HG03066 (cell line): ENCODE data around the gene KCNJ16.
"Not testable (repeated sequence)": the region's sequence is repeated elsewhere in the genome, so short reads cannot be mapped to it uniquely, and the experiment has no call there.

Source experiments
- ATAC-seq: cut with Tn5 transposase; IDR thresholded peaks from one replicate; pipeline ENCODE4 v1.9.1; 2021; ENCODE audit warnings: low read depth; ENCODE audit not compliant: unreplicated experiment

The KCNJ16 gene

GRCh38 chr17:70074956-70075355, at the start of gene KCNJ16:
Gene KCNJ16 (plus strand): TSS chr17:70075225. CDS start chr17:70132088, 56,863 bp downstream.
- no peak for ATAC-seq

GRCh38 chr17:70028397-70028796, 46.6 kb upstream of the KCNJ16 start:
- ATAC-seq, result no peak

- no peak for ATAC-seq
Observed at GRCh38 chr17:70028978-70029767, 45.9 kb upstream of the KCNJ16 start.

GRCh38 chr17:70030371-70030770, 44.7 kb upstream of the KCNJ16 start:
- no peak for ATAC-seq

- ATAC-seq, result no peak
Observed at GRCh38 chr17:70031341-70031740, 43.7 kb upstream of the KCNJ16 start.

GRCh38 chr17:70033165-70033564, 41.9 kb upstream of the KCNJ16 start:
- ATAC-seq, result no peak

- ATAC-seq, result no peak
Observed at GRCh38 chr17:70034158-70034557, 40.9 kb upstream of the KCNJ16 start.

GRCh38 chr17:70037498-70037897, 37.5 kb upstream of the KCNJ16 start:
- ATAC-seq, result no peak

- no peak for ATAC-seq
Observed at GRCh38 chr17:70040336-70040735, 34.7 kb upstream of the KCNJ16 start.

GRCh38 chr17:70041061-70041460, 34.0 kb upstream of the KCNJ16 start:
- no peak for ATAC-seq

GRCh38 chr17:70041540-70041939, 33.5 kb upstream of the KCNJ16 start:
- no peak for ATAC-seq

- not testable (repeated sequence) for ATAC-seq
Observed at GRCh38 chr17:70045780-70046179, 29.2 kb upstream of the KCNJ16 start.

- no peak for ATAC-seq
Observed at GRCh38 chr17:70047619-70048419, 27.2 kb upstream of the KCNJ16 start.

GRCh38 chr17:70049801-70050591, 25.0 kb upstream of the KCNJ16 start:
- ATAC-seq, result no peak

GRCh38 chr17:70050931-70051330, 24.1 kb upstream of the KCNJ16 start:
- ATAC-seq, result no peak

- no peak for ATAC-seq
Observed at GRCh38 chr17:70053241-70054234, 21.5 kb upstream of the KCNJ16 start.

- ATAC-seq, result no peak
Observed at GRCh38 chr17:70055000-70055399, 20.0 kb upstream of the KCNJ16 start.

GRCh38 chr17:70059071-70059470, 16.0 kb upstream of the KCNJ16 start:
- no peak for ATAC-seq

GRCh38 chr17:70059649-70060048, 15.4 kb upstream of the KCNJ16 start:
- no peak for ATAC-seq

- ATAC-seq, result no peak
Observed at GRCh38 chr17:70060415-70060814, 14.6 kb upstream of the KCNJ16 start.
